ENCODE results near the gene LRRC8E.

Gene LRRC8E

DNA sequence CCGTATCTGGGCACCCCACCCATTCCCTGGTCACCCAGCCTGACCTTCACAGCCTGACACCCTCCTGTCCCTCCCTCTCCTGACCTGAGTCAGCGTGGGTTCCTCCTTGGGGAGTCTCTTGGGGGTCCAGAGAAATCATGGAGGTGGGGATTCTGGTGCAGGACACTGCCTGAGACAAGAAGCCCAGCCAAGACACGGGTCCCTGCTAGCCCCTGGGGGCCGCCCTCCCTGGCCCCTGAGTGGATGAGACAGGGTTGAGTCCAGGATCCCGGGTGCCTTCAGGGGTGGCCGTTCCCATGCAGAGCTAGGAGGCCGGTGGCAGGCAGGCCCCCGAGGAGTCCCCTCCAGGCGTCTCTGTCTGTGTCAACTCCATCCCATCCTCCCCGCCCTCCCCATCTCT, 17.0 kb downstream of the LRRC8E start:
- no peak overlapping the region for H3K4me3 ChIP-seq (ENCODE audit: extremely low read depth, insufficient read depth, low read length, poor library complexity, severe bottlenecking)
- H3K9me3 ChIP-seq (ENCODE audit: control insufficient read depth, low read length) = no peaks in the 10 kb centered on the region
- peaks cover 15% of the 10 kb centered on the region for H3K4me1 ChIP-seq (ENCODE audit: control insufficient read depth, insufficient read depth, low read length, poor library complexity, severe bottlenecking)
- WGBS, 2 experiments (ENCODE audit: insufficient coverage in 2 of 2) = 86 to 87% methylated on average over 9 of the region's 10 CpGs
- H3K27ac ChIP-seq (ENCODE audit: low read depth, low read length, severe bottlenecking) = no peak overlapping the region
- H3K36me3 ChIP-seq (ENCODE audit: control insufficient read depth, insufficient read depth, low read length) = peaks cover 14% of the 10 kb centered on the region

DNA sequence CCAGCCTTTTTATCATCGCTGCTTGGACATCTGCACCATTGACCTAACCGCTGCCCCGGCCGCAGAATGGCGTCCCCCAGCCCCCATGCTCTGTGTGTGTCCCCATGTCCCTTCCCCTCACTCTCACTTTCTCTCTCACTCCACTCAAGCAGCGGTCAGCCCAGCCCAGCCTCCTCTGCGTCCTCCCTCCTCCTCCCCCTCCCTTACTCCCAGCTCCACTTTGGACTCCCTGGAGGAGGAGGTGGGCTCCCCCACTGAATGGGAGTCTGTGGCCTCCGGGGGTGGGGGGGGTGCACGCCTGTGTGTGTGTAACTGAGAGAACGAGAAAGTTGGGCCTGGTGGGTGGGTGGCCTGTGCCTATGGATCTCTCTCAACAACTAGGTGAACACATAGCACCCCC, 17.5 kb downstream of the LRRC8E start:
- peaks cover 20% of the 10 kb centered on the region for H3K36me3 ChIP-seq (ENCODE audit: control insufficient read depth, insufficient read depth, low read length)
- no peaks in the 10 kb centered on the region for H3K9me3 ChIP-seq (ENCODE audit: control insufficient read depth, low read length)
- H3K4me1 ChIP-seq (ENCODE audit: control insufficient read depth, insufficient read depth, low read length, poor library complexity, severe bottlenecking) = peaks cover 15% of the 10 kb centered on the region
- no peak overlapping the region for H3K4me3 ChIP-seq (ENCODE audit: extremely low read depth, insufficient read depth, low read length, poor library complexity, severe bottlenecking)
- H3K27ac ChIP-seq (ENCODE audit: low read depth, low read length, severe bottlenecking) = no peak overlapping the region
- 96 to 97% methylated on average over 5 of the region's 10 CpGs for WGBS, 2 experiments (ENCODE audit: insufficient coverage in 2 of 2)

DNA sequence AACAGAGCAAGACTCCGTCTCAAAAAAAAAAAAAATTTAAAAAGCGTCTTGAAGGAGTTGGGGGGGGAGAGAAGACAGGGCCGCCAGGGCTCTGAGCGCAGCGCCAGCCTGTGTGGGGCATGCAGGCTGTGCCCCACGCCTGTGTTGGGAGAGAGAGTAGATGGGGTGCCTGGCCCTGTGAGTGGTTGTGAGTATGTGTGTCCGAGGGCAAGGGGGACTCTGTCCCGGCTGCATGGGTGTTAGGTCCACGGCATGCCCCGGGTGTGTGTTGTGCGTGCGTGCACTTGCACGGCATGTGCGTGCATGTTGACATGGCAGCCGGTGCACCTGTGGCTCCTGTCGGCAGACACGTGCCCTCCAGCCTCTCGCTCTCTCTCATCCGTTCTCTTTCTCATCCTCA, 18.8 kb downstream of the LRRC8E start:
- WGBS, 2 experiments (ENCODE audit: insufficient coverage in 2 of 2) = 98% methylated on average over 15 to 18 of the region's 19 CpGs
- Histone ChIP-seq H3K27ac (ENCODE audit: low read depth, low read length, severe bottlenecking) (no peak overlapping the region), H3K4me1 (ENCODE audit: control insufficient read depth, insufficient read depth, low read length, poor library complexity, severe bottlenecking) (peaks cover 15% of the 10 kb centered on the region), H3K4me3 (ENCODE audit: extremely low read depth, insufficient read depth, low read length, poor library complexity, severe bottlenecking) (no peak overlapping the region), H3K36me3 (ENCODE audit: control insufficient read depth, insufficient read depth, low read length) (peaks cover 32% of the 10 kb centered on the region), H3K9me3 (ENCODE audit: control insufficient read depth, low read length) (no peaks in the 10 kb centered on the region)

DNA sequence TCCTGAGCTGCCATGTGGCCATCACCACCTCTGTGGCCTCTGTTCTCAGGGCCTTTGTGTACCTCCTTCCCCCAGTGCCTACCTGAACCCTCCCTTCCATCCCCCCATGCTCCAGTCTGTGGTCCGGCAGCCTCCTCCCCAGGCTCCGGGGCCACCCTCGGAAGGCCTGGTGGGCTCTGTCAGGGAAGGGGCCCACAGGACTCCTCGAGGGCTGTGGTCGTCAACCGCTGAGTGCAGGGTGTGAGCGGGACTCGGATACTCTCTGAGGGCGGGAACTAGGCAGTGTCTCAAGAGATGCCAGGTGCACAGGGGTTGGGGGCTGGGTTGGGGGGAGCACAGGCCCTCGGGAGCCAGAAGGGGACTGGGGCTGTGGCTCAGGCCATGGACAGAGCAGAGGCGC, 19.2 kb downstream of the LRRC8E start:
- 98 to 100% methylated on average over 7 to 8 of the region's 11 CpGs for WGBS, 2 experiments (ENCODE audit: insufficient coverage in 2 of 2)

DNA sequence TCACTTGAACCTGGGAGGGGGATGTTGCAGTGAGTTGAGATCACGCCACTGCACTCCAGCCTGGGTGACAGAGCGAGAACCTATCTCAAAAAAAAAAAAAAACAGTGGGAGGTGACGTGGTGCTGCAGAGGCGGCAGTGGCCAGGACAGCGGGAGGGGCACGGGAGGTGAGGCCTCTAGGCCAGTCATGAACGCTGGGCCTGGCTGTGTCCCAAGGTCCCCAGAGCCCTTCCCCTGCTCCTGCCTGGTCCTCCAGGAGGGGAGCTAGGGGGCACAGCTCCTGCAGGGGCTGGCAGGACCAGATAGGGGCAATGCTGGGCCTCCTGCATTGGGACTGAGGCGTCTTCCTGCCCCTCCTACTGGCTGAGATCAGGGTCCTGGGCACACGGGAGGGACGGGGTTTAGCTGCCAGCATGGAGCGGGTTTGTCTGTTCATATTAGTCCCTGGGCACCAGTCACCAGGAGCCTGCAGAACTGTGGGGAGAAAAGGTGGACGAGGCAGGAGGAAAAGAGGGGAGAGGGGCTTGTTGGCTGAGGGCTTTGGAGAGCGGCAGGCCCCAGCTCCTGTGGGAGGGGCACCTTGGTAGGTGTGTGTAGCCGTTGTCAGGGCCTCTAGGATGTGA, 19.9 kb downstream of the LRRC8E start:
- H3K36me3 ChIP-seq (ENCODE audit: control insufficient read depth, insufficient read depth, low read length) = peaks cover 39% of the 10 kb centered on the region
- H3K27ac ChIP-seq (ENCODE audit: low read depth, low read length, severe bottlenecking) = no peak overlapping the region
- H3K9me3 ChIP-seq (ENCODE audit: control insufficient read depth, low read length) = no peaks in the 10 kb centered on the region
- H3K4me3 ChIP-seq (ENCODE audit: extremely low read depth, insufficient read depth, low read length, poor library complexity, severe bottlenecking) = no peak overlapping the region
- peaks cover 8% of the 10 kb centered on the region for H3K4me1 ChIP-seq (ENCODE audit: control insufficient read depth, insufficient read depth, low read length, poor library complexity, severe bottlenecking)
- 91% methylated on average over 10 to 12 of the region's 14 CpGs for WGBS, 2 experiments (ENCODE audit: insufficient coverage in 2 of 2)

More for the DNA sequence above, 19.2 kb downstream of the LRRC8E start:
- peaks cover 14% of the 10 kb centered on the region for H3K4me1 ChIP-seq (ENCODE audit: control insufficient read depth, insufficient read depth, low read length, poor library complexity, severe bottlenecking)
- no peak overlapping the region for H3K4me3 ChIP-seq (ENCODE audit: extremely low read depth, insufficient read depth, low read length, poor library complexity, severe bottlenecking)
- peaks cover 33% of the 10 kb centered on the region for H3K36me3 ChIP-seq (ENCODE audit: control insufficient read depth, insufficient read depth, low read length)
- H3K9me3 ChIP-seq (ENCODE audit: control insufficient read depth, low read length) = no peaks in the 10 kb centered on the region
- no peak overlapping the region for H3K27ac ChIP-seq (ENCODE audit: low read depth, low read length, severe bottlenecking)

DNA sequence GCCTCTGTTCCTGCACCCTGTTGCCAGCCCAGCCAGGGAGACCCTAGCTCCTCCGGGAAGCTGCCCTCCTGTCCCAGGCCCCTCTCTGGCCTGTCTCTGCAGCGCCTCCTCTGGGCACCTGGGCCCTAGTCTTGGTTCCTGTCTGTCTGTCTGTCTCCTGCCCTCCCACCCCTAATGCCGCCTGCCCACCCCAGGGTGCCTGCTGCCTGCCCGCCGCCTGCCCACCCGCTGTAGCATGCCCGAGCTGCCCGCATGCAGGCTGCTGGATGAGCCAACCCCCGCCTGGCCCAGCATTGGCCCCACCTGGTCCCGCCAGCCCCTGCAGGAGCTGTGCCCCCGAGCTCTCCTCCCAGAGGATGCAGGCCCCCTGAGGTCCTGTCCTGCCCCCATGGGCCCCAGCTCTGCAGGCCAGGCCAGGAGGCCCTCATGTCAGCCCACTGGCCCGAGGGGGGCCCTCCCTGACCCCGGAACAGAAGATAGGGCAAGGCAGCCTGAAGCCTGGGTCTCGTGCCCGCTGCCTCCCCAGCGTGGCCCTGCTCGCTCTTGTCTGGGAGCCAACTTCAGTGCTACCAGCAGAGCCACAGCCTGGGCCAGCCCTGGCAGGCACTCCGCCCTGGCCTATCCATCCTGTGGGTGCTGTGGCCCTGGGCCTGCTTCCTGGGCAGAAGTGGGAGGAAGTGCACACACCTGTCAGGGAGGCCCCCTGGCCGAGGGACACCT, 20.6 kb downstream of the LRRC8E start:
- peaks cover 45% of the 10 kb centered on the region for H3K36me3 ChIP-seq (ENCODE audit: control insufficient read depth, insufficient read depth, low read length)
- WGBS, 2 experiments (ENCODE audit: insufficient coverage in 2 of 2) = 91% methylated on average over 17 to 19 of the region's 19 CpGs
- H3K4me1 ChIP-seq (ENCODE audit: control insufficient read depth, insufficient read depth, low read length, poor library complexity, severe bottlenecking) = peaks cover 8% of the 10 kb centered on the region
- H3K4me3 ChIP-seq (ENCODE audit: extremely low read depth, insufficient read depth, low read length, poor library complexity, severe bottlenecking) = no peak overlapping the region
- no peak overlapping the region for H3K27ac ChIP-seq (ENCODE audit: low read depth, low read length, severe bottlenecking)
- H3K9me3 ChIP-seq (ENCODE audit: control insufficient read depth, low read length) = no peaks in the 10 kb centered on the region

DNA sequence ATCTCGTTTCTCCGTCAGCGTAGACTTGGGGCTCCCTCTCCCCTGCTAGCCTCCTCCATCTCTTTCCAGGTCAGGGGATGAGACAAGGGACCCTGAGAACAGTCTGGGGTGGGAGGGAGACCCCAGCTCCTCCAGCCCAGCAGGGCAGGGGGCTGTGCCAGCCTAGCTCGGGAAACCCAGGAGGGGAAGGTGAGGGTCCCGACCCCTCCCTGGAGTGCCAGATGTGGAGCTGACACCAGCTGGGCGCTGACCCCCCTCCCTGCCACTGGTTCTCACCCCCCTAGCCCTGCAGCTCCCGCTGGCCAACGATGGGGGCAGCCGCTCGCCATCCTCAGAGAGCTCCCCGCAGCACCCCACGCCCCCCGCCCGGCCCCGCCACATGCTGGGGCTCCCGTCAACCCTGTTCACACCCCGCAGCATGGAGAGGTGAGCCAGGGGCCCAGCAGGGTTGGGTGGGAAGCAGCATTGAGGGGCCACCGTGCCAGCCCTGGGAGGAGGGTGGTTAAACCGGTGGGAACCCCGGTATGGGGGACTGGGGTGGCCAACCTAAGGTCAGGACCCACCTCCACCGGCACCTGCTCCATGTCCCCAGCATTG, 21.3 kb downstream of the LRRC8E start:
- H3K36me3 ChIP-seq (ENCODE audit: control insufficient read depth, insufficient read depth, low read length) = peaks cover 45% of the 10 kb centered on the region
- H3K4me1 ChIP-seq (ENCODE audit: control insufficient read depth, insufficient read depth, low read length, poor library complexity, severe bottlenecking) = peaks cover 7% of the 10 kb centered on the region
- H3K4me3 ChIP-seq (ENCODE audit: extremely low read depth, insufficient read depth, low read length, poor library complexity, severe bottlenecking) = no peak overlapping the region
- 96 to 100% methylated on average over 5 to 17 of the region's 21 CpGs for WGBS, 2 experiments (ENCODE audit: insufficient coverage in 2 of 2)
- no peak overlapping the region for H3K27ac ChIP-seq (ENCODE audit: low read depth, low read length, severe bottlenecking)
- H3K9me3 ChIP-seq (ENCODE audit: control insufficient read depth, low read length) = no peaks in the 10 kb centered on the region

DNA sequence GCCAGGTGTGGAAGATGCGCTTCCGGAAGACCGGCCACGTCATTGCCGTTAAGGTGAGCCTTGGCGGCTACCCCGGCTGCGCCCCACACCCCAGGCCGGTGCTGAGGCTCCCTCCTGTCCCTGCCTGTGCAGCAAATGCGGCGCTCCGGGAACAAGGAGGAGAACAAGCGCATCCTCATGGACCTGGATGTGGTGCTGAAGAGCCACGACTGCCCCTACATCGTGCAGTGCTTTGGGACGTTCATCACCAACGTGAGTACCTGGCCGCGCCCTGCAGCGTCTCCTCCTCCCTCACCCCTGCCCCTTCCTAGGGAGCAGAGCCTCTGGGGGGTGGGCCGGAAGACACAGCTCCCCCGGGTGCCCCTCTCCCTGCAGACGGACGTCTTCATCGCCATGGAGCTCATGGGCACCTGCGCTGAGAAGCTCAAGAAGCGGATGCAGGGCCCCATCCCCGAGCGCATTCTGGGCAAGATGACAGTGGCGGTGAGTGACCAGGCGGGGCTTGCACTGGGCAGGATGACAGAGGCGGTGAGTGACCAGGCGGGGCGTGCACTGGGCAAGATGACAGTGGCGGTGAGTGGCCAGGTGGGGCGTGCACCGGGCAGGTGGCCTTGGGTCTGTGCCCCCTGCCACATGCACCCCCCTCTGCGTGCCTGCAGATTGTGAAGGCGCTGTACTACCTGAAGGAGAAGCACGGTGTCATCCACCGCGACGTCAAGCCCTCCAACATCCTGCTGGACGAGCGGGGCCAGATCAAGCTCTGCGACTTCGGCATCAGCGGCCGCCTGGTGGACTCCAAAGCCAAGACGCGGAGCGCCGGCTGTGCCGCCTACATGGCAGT, 22.2 kb downstream of the LRRC8E start:
- 97% methylated on average over 49 to 50 of the region's 54 CpGs for WGBS, 2 experiments (ENCODE audit: insufficient coverage in 2 of 2)
- H3K36me3 ChIP-seq (ENCODE audit: control insufficient read depth, insufficient read depth, low read length) = peaks cover 45% of the 10 kb centered on the region
- no peak overlapping the region for H3K4me3 ChIP-seq (ENCODE audit: extremely low read depth, insufficient read depth, low read length, poor library complexity, severe bottlenecking)
- no peak overlapping the region for H3K27ac ChIP-seq (ENCODE audit: low read depth, low read length, severe bottlenecking)
- H3K9me3 ChIP-seq (ENCODE audit: control insufficient read depth, low read length) = no peaks in the 10 kb centered on the region
- H3K4me1 ChIP-seq (ENCODE audit: control insufficient read depth, insufficient read depth, low read length, poor library complexity, severe bottlenecking) = no peaks in the 10 kb centered on the region

DNA sequence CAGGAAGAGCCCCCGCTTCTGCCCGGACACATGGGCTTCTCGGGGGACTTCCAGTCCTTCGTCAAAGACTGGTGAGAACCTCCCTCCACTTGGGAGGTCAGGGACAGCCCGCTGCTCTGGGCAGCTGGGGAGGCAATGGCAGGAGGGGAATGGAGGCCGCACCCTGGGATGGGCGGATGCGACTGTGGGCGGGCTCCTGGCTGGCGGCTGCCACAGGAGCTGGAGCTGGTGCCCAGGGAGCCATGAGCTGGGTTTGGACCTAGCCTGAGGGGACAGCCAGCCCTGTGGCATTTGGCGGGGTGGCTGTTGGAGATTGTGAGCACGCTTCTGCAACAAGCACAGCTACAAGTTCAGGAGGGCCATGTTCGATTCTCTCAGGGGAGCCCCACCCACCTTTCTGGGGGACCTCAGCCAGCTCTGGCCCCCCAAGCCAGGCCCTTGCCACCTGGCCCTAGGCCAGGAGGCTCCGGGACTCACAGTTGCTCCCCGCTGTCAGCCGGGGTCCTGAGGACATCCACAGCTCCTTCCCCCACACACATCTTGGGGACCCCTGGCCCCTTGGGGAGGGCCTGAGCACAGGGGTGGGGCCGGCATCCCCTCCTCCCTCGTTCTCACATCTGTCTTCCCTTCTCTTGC, 23.3 kb downstream of the LRRC8E start:
- H3K27ac ChIP-seq (ENCODE audit: low read depth, low read length, severe bottlenecking) = no peak overlapping the region
- no peaks in the 10 kb centered on the region for H3K9me3 ChIP-seq (ENCODE audit: control insufficient read depth, low read length)
- H3K4me1 ChIP-seq (ENCODE audit: control insufficient read depth, insufficient read depth, low read length, poor library complexity, severe bottlenecking) = peaks cover 3% of the 10 kb centered on the region
- no peak overlapping the region for H3K4me3 ChIP-seq (ENCODE audit: extremely low read depth, insufficient read depth, low read length, poor library complexity, severe bottlenecking)
- peaks cover 37% of the 10 kb centered on the region for H3K36me3 ChIP-seq (ENCODE audit: control insufficient read depth, insufficient read depth, low read length)
- WGBS, 2 experiments (ENCODE audit: insufficient coverage in 2 of 2) = 94 to 96% methylated on average over 14 to 17 of the region's 18 CpGs

DNA sequence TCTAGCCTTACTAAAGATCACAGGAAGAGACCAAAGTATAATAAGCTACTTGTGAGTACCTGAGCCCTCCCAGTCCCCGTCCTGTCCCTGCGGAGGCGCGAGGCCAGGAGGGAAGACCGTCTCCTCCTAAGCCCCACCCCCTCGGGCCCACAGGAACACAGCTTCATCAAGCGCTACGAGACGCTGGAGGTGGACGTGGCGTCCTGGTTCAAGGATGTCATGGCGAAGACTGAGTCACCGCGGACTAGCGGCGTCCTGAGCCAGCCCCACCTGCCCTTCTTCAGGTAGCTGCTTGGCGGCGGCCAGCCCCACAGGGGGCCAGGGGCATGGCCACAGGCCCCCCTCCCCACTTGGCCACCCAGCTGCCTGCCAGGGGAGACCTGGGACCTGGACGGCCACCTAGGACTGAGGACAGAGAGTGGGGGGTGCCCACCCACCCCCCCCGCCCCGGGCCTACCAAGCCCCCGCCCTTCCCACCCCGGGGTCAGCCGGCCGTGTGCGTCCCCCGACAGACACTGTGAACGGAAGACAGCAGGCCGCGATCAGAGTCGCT, 23.9 kb downstream of the LRRC8E start:
- no peak overlapping the region for H3K4me3 ChIP-seq (ENCODE audit: extremely low read depth, insufficient read depth, low read length, poor library complexity, severe bottlenecking)
- peaks cover 37% of the 10 kb centered on the region for H3K36me3 ChIP-seq (ENCODE audit: control insufficient read depth, insufficient read depth, low read length)
- H3K4me1 ChIP-seq (ENCODE audit: control insufficient read depth, insufficient read depth, low read length, poor library complexity, severe bottlenecking) = peaks cover 7% of the 10 kb centered on the region
- H3K27ac ChIP-seq (ENCODE audit: low read depth, low read length, severe bottlenecking) = no peak overlapping the region
- no peaks in the 10 kb centered on the region for H3K9me3 ChIP-seq (ENCODE audit: control insufficient read depth, low read length)
- 93 to 96% methylated on average over 21 to 26 of the region's 31 CpGs for WGBS, 2 experiments (ENCODE audit: insufficient coverage in 2 of 2)
